B cell (primary cell): ENCODE results near the gene GANC. TPM values are rescaled to one million over a fixed set of nuclear protein-coding genes. Genes with fewer than 3 reads are reported as not detected.

Source experiments
- ATAC-seq: fragments of 200-7000 bp; cut with Tn5 transposase; one replicate; pipeline ENCODE4 v1.10.0; 2021; ENCODE audit warnings: low read depth, mild to moderate bottlenecking, moderate number of reproducible peaks, moderate library complexity
- CTCF ChIA-PET: fragments of 350-600 bp; sonication (Branson Sonifier 250); formaldehyde crosslinking; loops from one replicate; lab custom pipeline; 2021; ENCODE audit warnings: antibody characterized with exemption, inconsistent platforms; lab: Charles Lee
- POLR2A ChIA-PET: fragments of 350-600 bp; sonication (Branson Sonifier 250); formaldehyde crosslinking; loops from one replicate; lab custom pipeline; 2021; ENCODE audit warnings: antibody characterized with exemption; lab: Charles Lee
- DNase-seq: peaks from one replicate; pipeline ENCODE4 v3.0.0; 2013
- H2AFZ ChIP-seq: 2 replicates; pipeline ENCODE4 v1.6.1; 2012; ENCODE audit warnings: mild to moderate bottlenecking, low read depth, low read length; ENCODE audit not compliant: insufficient read depth, poor library complexity, severe bottlenecking
- H3K27ac ChIP-seq, 2 donors: 1 replicate in 1 of 2; 2 replicates in 1 of 2; pipeline ENCODE4 v1.5.1; 2012 to 2013; ENCODE audit warnings: low read length in 2 of 2, mild to moderate bottlenecking in 2 of 2, moderate library complexity in 1 of 2
- H3K27me3 ChIP-seq, 4 experiments: fragments of 200-600 bp in 1 of 4; sonication (generic) in 1 of 4; replicated peaks in 1 of 4; 1 replicate in 2 of 4; 2 replicates in 2 of 4; pipeline versions ENCODE4 v1.6.1 to v1.7.0; 2013 to 2016; ENCODE audit warnings: low read length in 3 of 4, mild to moderate bottlenecking in 2 of 4, mixed read lengths in 1 of 4, moderate library complexity in 1 of 4; ENCODE audit not compliant: insufficient read depth in 4 of 4, control insufficient read depth in 3 of 4; ENCODE audit errors: control extremely low read depth in 1 of 4
- H3K36me3 ChIP-seq, 2 experiments: replicated peaks in 1 of 2; 1 replicate in 1 of 2; 2 replicates in 1 of 2; pipeline versions ENCODE4 v1.6.1 to v1.7.1; 2013; ENCODE audit warnings: low read length in 1 of 2; ENCODE audit not compliant: insufficient read depth in 2 of 2, control insufficient read depth in 1 of 2; ENCODE audit errors: control extremely low read depth in 1 of 2, extremely low read depth in 1 of 2
- H3K4me1 ChIP-seq, 2 donors: fragments of 200-600 bp in 1 of 2; sonication (generic) in 1 of 2; 1 replicate in 1 of 2; 2 replicates in 1 of 2; pipeline versions ENCODE4 v1.5.1 to v1.6.1; 2013 to 2017; ENCODE audit warnings: low read length in 2 of 2; ENCODE audit not compliant: control insufficient read depth in 2 of 2, insufficient read depth in 2 of 2
- H3K4me2 ChIP-seq: replicated peaks from 2 replicates; pipeline ENCODE3; 2012; ENCODE audit warnings: mild to moderate bottlenecking, low read depth, low read length; ENCODE audit not compliant: poor library complexity, severe bottlenecking
- H3K4me3 ChIP-seq, 5 experiments: fragments of 200-600 bp in 1 of 5; sonication (generic) in 1 of 5; 1 replicate in 3 of 5; 2 replicates in 2 of 5; pipeline versions ENCODE4 v1.5.1 to v1.7.0; 2011 to 2016; ENCODE audit warnings: low read length in 4 of 5, mild to moderate bottlenecking in 4 of 5, low read depth in 2 of 5, control low read depth in 1 of 5, moderate library complexity in 1 of 5; ENCODE audit not compliant: insufficient read depth in 1 of 5; ENCODE audit errors: control extremely low read depth in 1 of 5, extremely low read depth in 1 of 5
- H3K79me2 ChIP-seq: fragments of 200-600 bp; sonication (generic); one replicate; pipeline ENCODE4 v1.6.0; 2016; ENCODE audit warnings: low read length; ENCODE audit not compliant: control insufficient read depth, insufficient read depth
- H3K9ac ChIP-seq: fragments of 200-600 bp; sonication (generic); 2 replicates; pipeline ENCODE4 v1.6.1; 2017; ENCODE audit warnings: mild to moderate bottlenecking, low read length, moderate library complexity
- H3K9me3 ChIP-seq, 3 donors: one replicate each; pipeline versions ENCODE4 v1.6.1 to v1.7.1; 2013; ENCODE audit warnings: low read length in 2 of 3; ENCODE audit not compliant: control insufficient read depth in 2 of 3, insufficient read depth in 1 of 3; ENCODE audit errors: control extremely low read depth in 1 of 3
- H4K20me1 ChIP-seq: 2 replicates; pipeline ENCODE4 v1.6.0; 2012; ENCODE audit warnings: mild to moderate bottlenecking, low read length; ENCODE audit not compliant: insufficient read depth, control insufficient read depth, poor library complexity, severe bottlenecking
- H3K27ac Mint-ChIP-seq: one replicate; pipeline ENCODE4 v1.8.0; 2021; ENCODE audit warnings: mixed read lengths
- H3K27me3 Mint-ChIP-seq: one replicate; pipeline ENCODE4 v1.8.0; 2021; ENCODE audit warnings: mixed read lengths
- H3K4me1 Mint-ChIP-seq: one replicate; pipeline ENCODE4 v1.8.0; 2021; ENCODE audit warnings: mixed read lengths
- H3K4me3 Mint-ChIP-seq: one replicate; pipeline ENCODE4 v1.8.0; 2021; ENCODE audit warnings: mixed read lengths
- H3K9me3 Mint-ChIP-seq: one replicate; pipeline ENCODE4 v1.8.0; 2022; ENCODE audit warnings: mixed read lengths; ENCODE audit not compliant: insufficient read depth
- CTCF ChIP-seq: fragments of 200-600 bp; IDR thresholded peaks from one replicate; pipeline ENCODE4 v1.8.0; 2022; ENCODE audit warnings: antibody characterized with exemption, mild to moderate bottlenecking
- EZH2 ChIP-seq: IDR thresholded peaks from 2 replicates; pipeline ENCODE4 v1.6.1; 2012; ENCODE audit warnings: borderline replicate concordance, low read depth, mild to moderate bottlenecking, moderate library complexity, low read length; ENCODE audit not compliant: insufficient read depth, poor library complexity, severe bottlenecking
- WGBS: methylation state at CpG from one replicate; pipeline ENCODE4 v1.1.5; 2013; ENCODE audit warnings: missing lambda C conversion rate; ENCODE audit not compliant: insufficient coverage; 5-methylcytosine and 5-hydroxymethylcytosine counted together
- intact Hi-C: fragments of 100-400 bp; cut with micrococcal nuclease; formaldehyde crosslinking; loops from one replicate; pipeline ENCODE4 v1.10.0; 2022
- polyA plus RNA-seq: library from polyadenylated mRNA; depleted of rRNA; stranded (reverse); fragments of >200 nt; gene quantifications from 2 replicates; pipeline ENCODE4 v1.2.3, GENCODE V29; 2012
- total RNA-seq, 2 donors: library from RNA; stranded (reverse); fragments of 120-200 nt in 1 of 2; gene quantifications; 1 replicate in 1 of 2; 2 replicates in 1 of 2; pipeline versions ENCODE4 v1.2.3 to v1.2.4, GENCODE V29; 2013 to 2022

GANC gene
- total and polyA plus RNA-seq, 2 donors (not counting 1 experiment from before 2014, with no cell fraction given) = 43.5 to 122 TPM

- Mint-ChIP-seq H3K27me3 (no peaks in the 10 kb centered on the region), H3K4me3 (no peak within 1 kb of the TSS), H3K27ac (no peak within 1 kb of the TSS), H3K4me1 (no peaks in the 10 kb centered on the region), H3K9me3 (no peaks in the 10 kb centered on the region)
- Histone ChIP-seq H3K4me2 (no peak within 1 kb of the TSS), H3K36me3 (peaks cover 0 to 40% of the 10 kb centered on the region in 2 experiments), H3K79me2 (no peaks in the 10 kb centered on the region), H3K4me3 (no peak within 1 kb of the TSS), H2AFZ (no peak within 1 kb of the TSS), H3K9ac (no peak within 1 kb of the TSS), H3K4me1 (no peaks in the 10 kb centered on the region), H3K27ac (no peak within 1 kb of the TSS), H3K27me3 (no peaks in the 10 kb centered on the region), H4K20me1 (no peaks in the 10 kb centered on the region), H3K9me3 (no peaks in the 10 kb centered on the region)
- TF ChIP-seq EZH2 = no peak
- no peak for TF ChIP-seq CTCF
- ChIA-PET CTCF (no interaction called here), POLR2A (no interaction called here)
- WGBS = 88% methylated on average over 1 of the region's 1 CpG
- no peak for DNase-seq
- ATAC-seq = no peak
- intact Hi-C loops = no loop called here
These were observed 86.2 kb downstream of the GANC start, which contains the start of gene CAPN3 for GRCh38 chr15:42359249-42359648. TSS of gene CAPN3 (plus strand) at chr15:42359501. CDS start at chr15:42359806, 305 bp downstream.

GRCh38 chr15:42359985-42360384 is 87.0 kb downstream of the GANC start:
- CTCF ChIA-PET = no interaction called here

More at GRCh38 chr15:42359985-42360384, 87.0 kb downstream of the GANC start:
- no peaks in the 10 kb centered on the region for H3K4me1 Mint-ChIP-seq
- Histone ChIP-seq H3K36me3 (peaks cover 0 to 34% of the 10 kb centered on the region in 2 experiments), H3K9me3 (no peaks in the 10 kb centered on the region), H3K9ac (no peak overlapping the region), H3K4me3 (no peak overlapping the region), H3K79me2 (no peaks in the 10 kb centered on the region), H3K4me2 (no peak overlapping the region), H2AFZ (no peak overlapping the region), H3K4me1 (no peaks in the 10 kb centered on the region), H4K20me1 (no peaks in the 10 kb centered on the region), H3K27ac (no peak overlapping the region), H3K27me3 (no peaks in the 10 kb centered on the region)
- H3K27ac Mint-ChIP-seq = no peak overlapping the region
- no peak for ATAC-seq
- POLR2A ChIA-PET = no interaction called here
- intact Hi-C loops = no loop called here
- H3K4me3 Mint-ChIP-seq = no peak overlapping the region
- H3K27me3 Mint-ChIP-seq = no peaks in the 10 kb centered on the region
- 92% methylated on average over 4 of the region's 7 CpGs for WGBS
- TF ChIP-seq CTCF (no peak), EZH2 (no peak)
- no peaks in the 10 kb centered on the region for H3K9me3 Mint-ChIP-seq
- no peak for DNase-seq
